ENCODE data around the gene PNP. TPM values are rescaled to one million over a fixed set of nuclear protein-coding genes. Genes with fewer than 3 reads are reported as not detected.

PNP gene
- total RNA-seq (2022; extraction: Qiagen RNA extraction; ENCODE audit: low read depth) = 171 to 195 TPM (median 176 TPM) in 5 replicates

GRCh38 chr14:20469242-20469889 lies at the start of gene PNP:
TSS of gene PNP (plus strand) at chr14:20469406. CDS start at chr14:20469525, 119 bp downstream.

GRCh38 chr14:20435582-20436362 lies 33.4 kb upstream of the PNP start, which contains the start of gene KLHL33:
TSS of gene KLHL33 (minus strand) at chr14:20436166. CDS start at chr14:20435811, 355 bp downstream.

DNA sequence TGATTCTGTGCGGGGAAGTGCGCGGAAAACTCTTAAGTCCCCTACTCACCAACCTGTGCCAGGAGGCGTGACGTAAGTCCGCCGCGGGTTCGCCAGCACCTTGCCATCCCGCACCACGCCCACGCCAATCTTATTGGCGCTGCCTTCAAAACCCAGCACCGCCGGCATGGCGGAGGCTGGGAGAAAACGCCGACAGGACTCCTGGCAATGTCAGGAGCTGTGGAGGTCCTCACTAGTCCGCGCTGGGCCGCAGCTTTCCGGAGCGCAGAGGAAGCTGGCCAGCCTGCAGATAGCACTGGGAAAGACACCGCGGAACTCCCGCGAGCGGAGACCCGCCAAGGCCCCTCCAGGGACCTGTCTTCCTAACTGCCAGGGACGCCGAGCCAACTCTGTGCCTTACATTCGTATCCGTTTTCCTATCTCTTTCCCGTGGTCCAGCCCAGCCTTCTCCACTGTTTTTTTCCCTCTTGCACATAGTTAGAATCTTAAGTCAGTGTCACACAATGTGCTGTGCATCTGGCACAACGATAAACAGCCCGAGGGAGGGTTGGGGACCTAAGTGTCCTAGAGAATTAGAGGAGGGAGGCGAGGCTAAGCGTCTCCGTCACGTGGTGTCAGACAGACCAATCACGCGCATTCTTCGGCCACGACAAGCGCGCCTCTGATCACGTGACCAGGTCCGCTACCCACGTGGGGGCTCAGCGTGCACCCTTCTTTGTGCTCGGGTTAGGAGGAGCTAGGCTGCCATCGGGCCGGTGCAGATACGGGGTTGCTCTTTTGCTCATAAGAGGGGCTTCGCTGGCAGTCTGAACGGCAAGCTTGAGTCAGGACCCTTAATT lies 14.5 kb upstream of the PNP start, which contains the start of the genes APEX1 and OSGEP:
Gene APEX1 (plus strand): TSS at position 711 of the 839 bp plus-strand sequence. CDS start 420 bp downstream, outside the sequence.
Gene OSGEP (minus strand): TSS at position 297 of the 839 bp plus-strand sequence. CDS start 129 bp downstream, at position 168.

GRCh38 chr14:20461225-20462141 lies 7.7 kb upstream of the PNP start, which contains the start of gene PIP4P1:
TSS of gene PIP4P1 (minus strand) at chr14:20461434. CDS start at chr14:20461325, 109 bp downstream.

Other genes starting within 250 kb of the PNP start
- gene OR11H6, start 245.7 kb upstream of the PNP start, total RNA-seq (2022; extraction: Qiagen RNA extraction; ENCODE audit: low read depth) = not detected in 5 replicates
- not detected in 5 replicates for gene OR11H7, start 240.4 kb upstream of the PNP start, total RNA-seq (2022; extraction: Qiagen RNA extraction; ENCODE audit: low read depth)
- not detected in 5 replicates for gene OR11H4, start 230.1 kb upstream of the PNP start, total RNA-seq (2022; extraction: Qiagen RNA extraction; ENCODE audit: low read depth)
- 18.1 to 29.1 TPM (median 20.6 TPM) in 5 replicates for gene TTC5, start 163.5 kb upstream of the PNP start, total RNA-seq (2022; extraction: Qiagen RNA extraction; ENCODE audit: low read depth)
- 38.9 to 61.4 TPM (median 43.0 TPM) in 5 replicates for gene CCNB1IP1, start 136.1 kb upstream of the PNP start, total RNA-seq (2022; extraction: Qiagen RNA extraction; ENCODE audit: low read depth)
- gene PARP2, start 125.8 kb upstream of the PNP start, total RNA-seq (2022; extraction: Qiagen RNA extraction; ENCODE audit: low read depth) = 21.7 to 25.0 TPM (median 23.5 TPM) in 5 replicates
- 8.4 to 11.9 TPM (median 10.9 TPM) in 5 replicates for gene TEP1, start 55.9 kb upstream of the PNP start, total RNA-seq (2022; extraction: Qiagen RNA extraction; ENCODE audit: low read depth)
- gene KLHL33, start 33.2 kb upstream of the PNP start, total RNA-seq (2022; extraction: Qiagen RNA extraction; ENCODE audit: low read depth) = 0.01 TPM in 1 of 5 replicates, not detected in the others
- gene OSGEP, start 14.6 kb upstream of the PNP start, total RNA-seq (2022; extraction: Qiagen RNA extraction; ENCODE audit: low read depth) = 23.9 to 30.0 TPM (median 26.1 TPM) in 5 replicates
- 262 to 275 TPM (median 270 TPM) in 5 replicates for gene APEX1, start 14.2 kb upstream of the PNP start, total RNA-seq (2022; extraction: Qiagen RNA extraction; ENCODE audit: low read depth)
- 30.6 to 38.5 TPM (median 35.8 TPM) in 5 replicates for gene PIP4P1, start 8.0 kb upstream of the PNP start, total RNA-seq (2022; extraction: Qiagen RNA extraction; ENCODE audit: low read depth)
- 0.19 to 0.30 TPM (median 0.26 TPM) in 4 of 5 replicates, not detected in the other for gene RNASE10, start 36.1 kb downstream of the PNP start, total RNA-seq (2022; extraction: Qiagen RNA extraction; ENCODE audit: low read depth)
- gene RNASE9, start 91.6 kb downstream of the PNP start, total RNA-seq (2022; extraction: Qiagen RNA extraction; ENCODE audit: low read depth) = not detected in 5 replicates
- gene RNASE11, start 118.6 kb downstream of the PNP start, total RNA-seq (2022; extraction: Qiagen RNA extraction; ENCODE audit: low read depth) = not detected in 5 replicates
- not detected in 5 replicates for gene RNASE12, start 122.0 kb downstream of the PNP start, total RNA-seq (2022; extraction: Qiagen RNA extraction; ENCODE audit: low read depth)
- not detected in 5 replicates for gene OR6S1, start 172.3 kb downstream of the PNP start, total RNA-seq (2022; extraction: Qiagen RNA extraction; ENCODE audit: low read depth)
- gene RNASE4, start 215.2 kb downstream of the PNP start, total RNA-seq (2022; extraction: Qiagen RNA extraction; ENCODE audit: low read depth) = 5.4 to 9.5 TPM (median 7.2 TPM) in 5 replicates
- 7.5 to 12.2 TPM (median 10.6 TPM) in 5 replicates for gene ANG, start 219.4 kb downstream of the PNP start, total RNA-seq (2022; extraction: Qiagen RNA extraction; ENCODE audit: low read depth)

Data from A549 treated with CpdA at 1 μM for 4 hours (cell line).